Measurements from ENCODE around the gene CDC37L1.

GRCh38 chr9:4690144-4690543, 10.8 kb downstream of the CDC37L1 start:
- TF ChIP-seq KDM5A (IDR thresholded peaks at IDR 0.05; ENCODE audit: low read length) (no peak), POLR2A (IDR thresholded peaks at IDR 0.05; ENCODE audit: control extremely low read depth in 1 of 2, low read depth in 2 of 2, low read length in 2 of 2) (no peak), TAF1 (IDR thresholded peaks at IDR 0.05; ENCODE audit: low read depth, low read length) (no peak), POLR2AphosphoS5 (IDR thresholded peaks at IDR 0.05; ENCODE audit: low read depth, low read length) (no peak)
- TF ChIP-seq, protein P1, sequence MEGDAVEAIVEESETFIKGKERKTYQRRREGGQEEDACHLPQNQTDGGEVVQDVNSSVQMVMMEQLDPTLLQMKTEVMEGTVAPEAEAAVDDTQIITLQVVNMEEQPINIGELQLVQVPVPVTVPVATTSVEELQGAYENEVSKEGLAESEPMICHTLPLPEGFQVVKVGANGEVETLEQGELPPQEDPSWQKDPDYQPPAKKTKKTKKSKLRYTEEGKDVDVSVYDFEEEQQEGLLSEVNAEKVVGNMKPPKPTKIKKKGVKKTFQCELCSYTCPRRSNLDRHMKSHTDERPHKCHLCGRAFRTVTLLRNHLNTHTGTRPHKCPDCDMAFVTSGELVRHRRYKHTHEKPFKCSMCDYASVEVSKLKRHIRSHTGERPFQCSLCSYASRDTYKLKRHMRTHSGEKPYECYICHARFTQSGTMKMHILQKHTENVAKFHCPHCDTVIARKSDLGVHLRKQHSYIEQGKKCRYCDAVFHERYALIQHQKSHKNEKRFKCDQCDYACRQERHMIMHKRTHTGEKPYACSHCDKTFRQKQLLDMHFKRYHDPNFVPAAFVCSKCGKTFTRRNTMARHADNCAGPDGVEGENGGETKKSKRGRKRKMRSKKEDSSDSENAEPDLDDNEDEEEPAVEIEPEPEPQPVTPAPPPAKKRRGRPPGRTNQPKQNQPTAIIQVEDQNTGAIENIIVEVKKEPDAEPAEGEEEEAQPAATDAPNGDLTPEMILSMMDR (IDR thresholded peaks at IDR 0.05; ENCODE audit: control extremely low read depth in 1 of 3, insufficient read depth in 1 of 3, low read depth in 1 of 3, low read length in 3 of 3), result no peak
